Esophagus muscularis mucosa (tissue), 4 donors: ENCODE measurements around the gene DIP2B. TPM values are rescaled to one million over a fixed set of nuclear protein-coding genes. Genes with fewer than 3 reads are reported as not detected.

Experiments used
- DNase-seq: peaks from one replicate; pipeline ENCODE4 v3.0.0-alpha.2; 2017; ENCODE audit errors: extremely low spot score
- H3K27ac ChIP-seq, 4 donors: fragments of 200-600 bp; sonication (generic); replicated peaks in 1 of 4; 1 replicate in 3 of 4; 2 replicates in 1 of 4; pipeline ENCODE4 v1.5.1; 2016 to 2019; ENCODE audit warnings: mild to moderate bottlenecking in 1 of 4
- H3K27me3 ChIP-seq, 4 donors: fragments of 200-600 bp; sonication (generic); one replicate each; pipeline versions ENCODE4 v1.5.1 to v1.6.0; 2016 to 2019
- H3K36me3 ChIP-seq, 4 donors: fragments of 200-600 bp; sonication (generic); one replicate each; pipeline ENCODE4 v1.5.1; 2016 to 2019
- H3K4me1 ChIP-seq, 4 donors: fragments of 200-600 bp; sonication (generic); one replicate each; pipeline ENCODE4 v1.5.1; 2016 to 2019
- H3K4me3 ChIP-seq, 4 donors: fragments of 200-600 bp; sonication (generic); 1 replicate in 2 of 4; 2 replicates in 2 of 4; pipeline ENCODE4 v1.5.1; 2016 to 2019; ENCODE audit warnings: mild to moderate bottlenecking in 4 of 4, moderate library complexity in 1 of 4
- H3K9me3 ChIP-seq, 4 donors: fragments of 200-600 bp; sonication (generic); 1 replicate in 3 of 4; 2 replicates in 1 of 4; pipeline ENCODE4 v1.5.1; 2016 to 2019
- CTCF ChIP-seq, 3 experiments: fragments of 200-600 bp in 2 of 3; fragments of 450-650 bp in 1 of 3; sonication (generic) in 2 of 3; IDR thresholded peaks; one replicate each; pipeline ENCODE4 v1.5.1; 2017 to 2019; ENCODE audit warnings: antibody characterized with exemption in 3 of 3, mild to moderate bottlenecking in 2 of 3, moderate library complexity in 1 of 3
- EP300 ChIP-seq: sonication (generic); formaldehyde crosslinking; IDR thresholded peaks from one replicate; pipeline ENCODE4 v1.6.1; 2017; ENCODE audit warnings: antibody characterized with exemption
- POLR2A ChIP-seq: fragments of 450-650 bp; IDR thresholded peaks from one replicate; pipeline ENCODE4 v1.6.1; 2017; ENCODE audit warnings: antibody characterized with exemption, moderate library complexity, mild to moderate bottlenecking, low read depth
- POLR2AphosphoS5 ChIP-seq, 2 donors: sonication (generic); formaldehyde crosslinking; IDR thresholded peaks; one replicate each; pipeline ENCODE4 v1.6.1; 2017; ENCODE audit warnings: antibody characterized with exemption in 2 of 2
- WGBS: methylation state at CpG from one replicate; pipeline ENCODE4 v1.1.5; 2018; 5-methylcytosine and 5-hydroxymethylcytosine counted together
- intact Hi-C: fragments of 100-400 bp; cut with DNase I; formaldehyde crosslinking; loops from one replicate; pipeline ENCODE4 v1.15.1; 2023
- total RNA-seq, 4 donors: library from RNA; depleted of rRNA; stranded (reverse); fragments of >200 nt; gene quantifications; one replicate each; pipeline versions ENCODE4 v1.1.0 to v1.2.1, GENCODE V29; 2016

DIP2B gene
- total RNA-seq, 4 donors from 2014 or later, result 18.7 to 23.0 (median 20.6) TPM

GRCh38 chr12:50619610-50619958 lies 114.8 kb downstream of the DIP2B start:
- no peaks in the 10 kb centered on the region for H3K36me3 ChIP-seq
- peak overlapping the region in 1 of 4 donors; percentile 5 for H3K4me3 ChIP-seq
- intact Hi-C loops, result no loop called here
- DNase-seq, result no peak
- peaks cover 44 to 86% (median 68%) of the 10 kb centered on the region in 4 donors for H3K4me1 ChIP-seq
- TF ChIP-seq POLR2AphosphoS5 (IDR thresholded peaks at IDR 0.05), result no peak
- TF ChIP-seq CTCF (IDR thresholded peaks at IDR 0.05), result no peak
- no peak for TF ChIP-seq POLR2A
- no peak for TF ChIP-seq EP300
- WGBS, result 83% methylated on average over 2 of the region's 2 CpGs
- H3K27ac ChIP-seq, result no peak overlapping the region
- no peaks in the 10 kb centered on the region for H3K9me3 ChIP-seq
- H3K27me3 ChIP-seq, result no peaks in the 10 kb centered on the region

GRCh38 chr12:50620109-50620977 lies 115.6 kb downstream of the DIP2B start:
- Histone ChIP-seq H3K4me1 (peaks cover 44 to 84% (median 68%) of the 10 kb centered on the region in 4 donors), H3K9me3 (no peaks in the 10 kb centered on the region), H3K27ac (no peak overlapping the region), H3K36me3 (no peaks in the 10 kb centered on the region), H3K27me3 (no peaks in the 10 kb centered on the region), H3K4me3 (no peak overlapping the region)
- 36% methylated on average over 9 of the region's 9 CpGs for WGBS
- TF ChIP-seq POLR2A (no peak), POLR2AphosphoS5 (IDR thresholded peaks at IDR 0.05) (no peak), EP300 (no peak), CTCF (IDR thresholded peaks at IDR 0.05) (no peak)
- no peak for DNase-seq
- intact Hi-C loops, result loop anchor here (5.0 kb wide), 1 partner anchor 53 kb away; no protein-coding TSS in a partner anchor

GRCh38 chr12:50620978-50621360 lies 116.2 kb downstream of the DIP2B start:
- no peak for TF ChIP-seq EP300
- no peak for TF ChIP-seq POLR2AphosphoS5 (IDR thresholded peaks at IDR 0.05)
- no peak for TF ChIP-seq CTCF (IDR thresholded peaks at IDR 0.05)
- TF ChIP-seq POLR2A, result no peak
- Histone ChIP-seq H3K4me1 (peaks cover 40 to 81% (median 63%) of the 10 kb centered on the region in 4 donors), H3K4me3 (no peak overlapping the region), H3K27me3 (no peaks in the 10 kb centered on the region), H3K36me3 (peaks cover 0 to 1% (median 0%) of the 10 kb centered on the region in 4 donors), H3K9me3 (no peaks in the 10 kb centered on the region), H3K27ac (no peak overlapping the region)
- no peak for DNase-seq
- WGBS, result 60% methylated on average over 1 of the region's 1 CpG
- intact Hi-C loops, result loop anchor here (5.0 kb wide), 1 partner anchor 54 kb away; no protein-coding TSS in a partner anchor

- WGBS, result 67% methylated on average over 8 of the region's 8 CpGs
- TF ChIP-seq POLR2A (no peak), EP300 (no peak), POLR2AphosphoS5 (IDR thresholded peaks at IDR 0.05) (no peak), CTCF (IDR thresholded peaks at IDR 0.05) (no peak)
- Histone ChIP-seq H3K27me3 (no peaks in the 10 kb centered on the region), H3K9me3 (no peaks in the 10 kb centered on the region), H3K36me3 (peaks cover 0 to 7% (median 2%) of the 10 kb centered on the region in 4 donors), H3K27ac (peak overlapping the region in 1 of 4 donors; percentile 23), H3K4me3 (no peak overlapping the region), H3K4me1 (peaks cover 36 to 78% (median 61%) of the 10 kb centered on the region in 4 donors)
- intact Hi-C loops, result loop anchor here (5.0 kb wide), 1 partner anchor 54 kb away; no protein-coding TSS in a partner anchor
- no peak for DNase-seq
Measured at GRCh38 chr12:50621399-50622300, 116.9 kb downstream of the DIP2B start.
